WTC11 (cell line): Measurements from ENCODE around the gene MACROD2. TPM values are rescaled to one million over a fixed set of nuclear protein-coding genes. Genes with fewer than 3 reads are reported as not detected.

Source experiments
- ATAC-seq: fragments of 200-7000 bp; cut with Tn5 transposase; 2 replicates; pipeline ENCODE4 v1.10.0; 2021; ENCODE audit warnings: mild to moderate bottlenecking, moderate library complexity
- CTCF ChIA-PET: fragments of 300-600 bp; sonication (Branson Sonifier 250); formaldehyde crosslinking; loops from one replicate; lab custom pipeline; 2021; ENCODE audit warnings: antibody characterized with exemption; lab: Charles Lee
- POLR2A ChIA-PET: fragments of 350-600 bp; sonication (Branson Sonifier 250); formaldehyde crosslinking; loops from one replicate; lab custom pipeline; 2021; ENCODE audit warnings: antibody characterized with exemption; lab: Charles Lee
- DNase-seq: peaks from one replicate; pipeline ENCODE4 v3.0.0; 2021; ENCODE audit warnings: low spot score
- H3K27ac Mint-ChIP-seq: 2 replicates; pipeline ENCODE4 v1.8.0; 2021; ENCODE audit warnings: mixed read lengths
- H3K27me3 Mint-ChIP-seq: 2 replicates; pipeline ENCODE4 v1.8.0; 2021; ENCODE audit warnings: low read depth, mild to moderate bottlenecking, moderate library complexity, mixed read lengths
- H3K36me3 Mint-ChIP-seq: 2 replicates; pipeline ENCODE4 v1.8.0; 2021; ENCODE audit warnings: mixed read lengths
- H3K4me1 Mint-ChIP-seq: 2 replicates; pipeline ENCODE4 v1.8.0; 2022; ENCODE audit warnings: mixed read lengths
- H3K4me3 Mint-ChIP-seq: 2 replicates; pipeline ENCODE4 v1.8.0; 2021; ENCODE audit warnings: mild to moderate bottlenecking, moderate library complexity, mixed read lengths
- H3K9me3 Mint-ChIP-seq: 2 replicates; pipeline ENCODE4 v1.8.0; 2021; ENCODE audit warnings: mixed read lengths
- AFF4 ChIP-seq: sonication (generic); formaldehyde crosslinking; IDR thresholded peaks from 2 replicates; pipeline ENCODE4 v1.8.1; 2023; ENCODE audit warnings: mild to moderate bottlenecking, missing genetic modification reagents, borderline replicate concordance
- CREM ChIP-seq: sonication (generic); formaldehyde crosslinking; IDR thresholded peaks from 2 replicates; pipeline ENCODE4 v1.8.1; 2022; ENCODE audit warnings: mild to moderate bottlenecking, missing genetic modification reagents, moderate library complexity
- E2F4 ChIP-seq: sonication (generic); formaldehyde crosslinking; IDR thresholded peaks from 2 replicates; pipeline ENCODE4 v1.8.1; 2022; ENCODE audit warnings: low read depth, mild to moderate bottlenecking, moderate library complexity, missing genetic modification reagents, borderline replicate concordance
- GTF2I ChIP-seq: fragments of 250-450 bp; sonication (Bioruptor Pico); conservative IDR thresholded peaks from 2 replicates; pipeline ENCODE4 v1.4.0; 2021; ENCODE audit warnings: mild to moderate bottlenecking
- HMGXB4 ChIP-seq: sonication (generic); formaldehyde crosslinking; IDR thresholded peaks from 2 replicates; pipeline ENCODE4 v1.8.1; 2023; ENCODE audit warnings: mild to moderate bottlenecking, moderate library complexity, missing genetic modification reagents
- IRF1 ChIP-seq: sonication (generic); formaldehyde crosslinking; IDR thresholded peaks from 2 replicates; pipeline ENCODE4 v1.8.0; 2023; ENCODE audit warnings: missing genetic modification reagents
- NFATC4 ChIP-seq: fragments of 250-450 bp; sonication (Bioruptor Pico); IDR thresholded peaks from 2 replicates; pipeline ENCODE4 v1.9.0; 2021; ENCODE audit warnings: mild to moderate bottlenecking
- NFE2L1 ChIP-seq: sonication (generic); formaldehyde crosslinking; IDR thresholded peaks from 2 replicates; pipeline ENCODE4 v1.8.1; 2023; ENCODE audit warnings: missing genetic modification reagents
- NFYB ChIP-seq: sonication (generic); formaldehyde crosslinking; conservative IDR thresholded peaks from 2 replicates; pipeline ENCODE4 v1.8.0; 2022; ENCODE audit warnings: low read depth, missing genetic modification reagents
- PRDM15 ChIP-seq: sonication (generic); formaldehyde crosslinking; IDR thresholded peaks from 2 replicates; pipeline ENCODE4 v1.8.0; 2022; ENCODE audit warnings: missing genetic modification reagents
- TCF7 ChIP-seq: sonication (generic); formaldehyde crosslinking; IDR thresholded peaks from 2 replicates; pipeline ENCODE4 v1.8.0; 2022; ENCODE audit warnings: mild to moderate bottlenecking, low read depth, missing genetic modification reagents, moderate library complexity
- TP53 ChIP-seq: sonication (generic); formaldehyde crosslinking; IDR thresholded peaks from 2 replicates; pipeline ENCODE4 v1.8.1; 2023; ENCODE audit warnings: mild to moderate bottlenecking, missing genetic modification reagents
- USF2 ChIP-seq: sonication (generic); formaldehyde crosslinking; IDR thresholded peaks from 2 replicates; pipeline ENCODE4 v1.8.1; 2023; ENCODE audit warnings: mild to moderate bottlenecking, missing genetic modification reagents, moderate library complexity
- ZBTB21 ChIP-seq: sonication (generic); formaldehyde crosslinking; IDR thresholded peaks from 2 replicates; pipeline ENCODE4 v1.8.1; 2023; ENCODE audit warnings: mild to moderate bottlenecking, missing genetic modification reagents, borderline replicate concordance
- ZNF121 ChIP-seq: sonication (generic); formaldehyde crosslinking; IDR thresholded peaks from 2 replicates; pipeline ENCODE4 v1.8.0; 2023; ENCODE audit warnings: missing genetic modification reagents
- ZNF138 ChIP-seq: sonication (generic); formaldehyde crosslinking; conservative IDR thresholded peaks from 2 replicates; pipeline ENCODE4 v1.8.1; 2022; ENCODE audit warnings: mild to moderate bottlenecking, moderate library complexity, missing genetic modification reagents
- ZNF396 ChIP-seq: fragments of 250-450 bp; sonication (Bioruptor Pico); IDR thresholded peaks from 2 replicates; pipeline ENCODE4 v1.8.0; 2021; ENCODE audit warnings: mild to moderate bottlenecking, moderate library complexity, borderline replicate concordance
- ZNF416 ChIP-seq: fragments of 250-450 bp; sonication (Bioruptor Pico); IDR thresholded peaks from 2 replicates; pipeline ENCODE4 v1.9.0; 2021; ENCODE audit warnings: mild to moderate bottlenecking, inconsistent platforms
- ZNF423 ChIP-seq: fragments of 250-450 bp; sonication (Bioruptor Pico); IDR thresholded peaks from 2 replicates; pipeline ENCODE4 v2.1.2; 2022; ENCODE audit warnings: mild to moderate bottlenecking, moderate library complexity
- ZNF425 ChIP-seq: fragments of 250-450 bp; sonication (Bioruptor Pico); conservative IDR thresholded peaks from 2 replicates; pipeline ENCODE4 v1.9.0; 2021; ENCODE audit warnings: mild to moderate bottlenecking
- ZNF671 ChIP-seq: fragments of 250-450 bp; sonication (Bioruptor Pico); IDR thresholded peaks from 2 replicates; pipeline ENCODE4 v1.8.0; 2021; ENCODE audit warnings: mild to moderate bottlenecking
- total RNA-seq: library from RNA; stranded (reverse); gene quantifications from 3 replicates; pipeline ENCODE4 v1.2.3, GENCODE V29; 2021

Gene MACROD2
- total RNA-seq, 1 experiment from 2014 or later = 4.1 TPM

- DNase-seq = no peak
- H3K9me3 Mint-ChIP-seq = peaks cover 25% of the 10 kb centered on the region
- H3K4me3 Mint-ChIP-seq = no peak overlapping the region
- H3K27ac Mint-ChIP-seq = no peak overlapping the region
- CTCF ChIA-PET = no interaction called here
- POLR2A ChIA-PET = no interaction called here
- peaks cover 8% of the 10 kb centered on the region for H3K27me3 Mint-ChIP-seq
- ATAC-seq = no peak
- H3K36me3 Mint-ChIP-seq = no peaks in the 10 kb centered on the region
- peaks cover 4% of the 10 kb centered on the region for H3K4me1 Mint-ChIP-seq
- no peak for TF ChIP-seq ZNF396 (CRISPR knock-in tag)
- no peak for TF ChIP-seq TP53 (CRISPR knock-in tag)
- TF ChIP-seq HMGXB4 = no peak
- no peak for TF ChIP-seq ZNF423 (CRISPR knock-in tag)
- no peak for TF ChIP-seq AFF4 (CRISPR knock-in tag)
- no peak for TF ChIP-seq CREM
- TF ChIP-seq ZNF138 = no peak
- TF ChIP-seq ZNF671 (CRISPR knock-in tag) = no peak
Observed at GRCh38 chr20:16013631-16014030, 2018.3 kb downstream of the MACROD2 start.

GRCh38 chr20:16014436-16014835, 2019.1 kb downstream of the MACROD2 start:
- Mint-ChIP-seq H3K36me3 (no peaks in the 10 kb centered on the region), H3K4me3 (no peak overlapping the region), H3K27me3 (peaks cover 8% of the 10 kb centered on the region), H3K9me3 (peaks cover 25% of the 10 kb centered on the region), H3K27ac (no peak overlapping the region), H3K4me1 (peaks cover 4% of the 10 kb centered on the region)
- ATAC-seq = no peak
- ChIA-PET CTCF (no interaction called here), POLR2A (no interaction called here)
- DNase-seq = no peak
- TF ChIP-seq NFE2L1 = no peak
- TF ChIP-seq NFATC4 = no peak
- TF ChIP-seq NFYB (CRISPR knock-in tag) = no peak
- no peak for TF ChIP-seq E2F4 (CRISPR knock-in tag)
- no peak for TF ChIP-seq USF2 (CRISPR knock-in tag)
- no peak for TF ChIP-seq PRDM15
- no peak for TF ChIP-seq TCF7
- no peak for TF ChIP-seq ZNF396 (CRISPR knock-in tag)
- TF ChIP-seq ZNF121 (CRISPR knock-in tag) = no peak
- TF ChIP-seq GTF2I (CRISPR knock-in tag) = no peak
- TF ChIP-seq ZNF416 (CRISPR knock-in tag) = no peak
- TF ChIP-seq ZNF425 (CRISPR knock-in tag) = no peak
- TF ChIP-seq ZBTB21 (CRISPR knock-in tag) = no peak
- TF ChIP-seq IRF1 (CRISPR knock-in tag) = no peak
